GM23248 (cell line): ENCODE measurements around the gene HSD11B1L. TPM values are rescaled to one million over a fixed set of nuclear protein-coding genes. Genes with fewer than 3 reads are reported as not detected.

Experiments used
- DNase-seq: peaks from one replicate; pipeline ENCODE4 v3.0.0-alpha.2; 2015
- H2AFZ ChIP-seq: fragments of 200-600 bp; sonication (generic); 2 replicates; pipeline ENCODE4 v1.6.1; 2016; ENCODE audit warnings: antibody characterized with exemption
- H3F3A ChIP-seq: fragments of 200-600 bp; sonication (generic); 2 replicates; pipeline ENCODE4 v1.6.1; 2016; ENCODE audit warnings: mild to moderate bottlenecking, antibody characterized with exemption, mixed run types; ENCODE audit not compliant: insufficient read depth
- H3K27ac ChIP-seq: fragments of 200-600 bp; sonication (generic); 2 replicates; pipeline ENCODE4 v1.5.1; 2016; ENCODE audit warnings: mild to moderate bottlenecking
- H3K27me3 ChIP-seq: fragments of 200-600 bp; sonication (generic); replicated peaks from 2 replicates; pipeline ENCODE4 v1.6.1; 2016; ENCODE audit warnings: mild to moderate bottlenecking; ENCODE audit not compliant: insufficient read depth
- H3K36me3 ChIP-seq: fragments of 200-600 bp; sonication (generic); 2 replicates; pipeline ENCODE4 v1.6.1; 2016; ENCODE audit warnings: low read depth, mild to moderate bottlenecking
- H3K4me1 ChIP-seq: fragments of 200-600 bp; sonication (generic); 2 replicates; pipeline ENCODE4 v1.6.1; 2016; ENCODE audit warnings: mild to moderate bottlenecking; ENCODE audit not compliant: insufficient read depth
- H3K4me2 ChIP-seq: fragments of 200-600 bp; sonication (generic); one replicate; pipeline ENCODE4 v1.6.1; 2016; ENCODE audit warnings: mild to moderate bottlenecking; ENCODE audit not compliant: unreplicated experiment
- H3K4me3 ChIP-seq: fragments of 200-600 bp; sonication (generic); 2 replicates; pipeline ENCODE4 v1.5.1; 2016; ENCODE audit warnings: mild to moderate bottlenecking
- H3K79me2 ChIP-seq: fragments of 200-600 bp; sonication (generic); 2 replicates; pipeline ENCODE4 v1.6.1; 2016; ENCODE audit warnings: mild to moderate bottlenecking; ENCODE audit not compliant: insufficient read depth
- H3K9ac ChIP-seq: fragments of 200-600 bp; sonication (generic); 2 replicates; pipeline ENCODE4 v1.6.1; 2016; ENCODE audit warnings: mild to moderate bottlenecking
- H3K9me2 ChIP-seq: fragments of 200-600 bp; sonication (generic); 2 replicates; pipeline ENCODE4 v1.6.1; 2016; ENCODE audit warnings: mixed run types, mild to moderate bottlenecking, moderate library complexity; ENCODE audit not compliant: insufficient read depth
- H3K9me3 ChIP-seq: fragments of 200-600 bp; sonication (generic); one replicate; pipeline ENCODE4 v1.6.1; 2017; ENCODE audit warnings: low read depth
- H4K20me1 ChIP-seq: fragments of 200-600 bp; sonication (generic); 2 replicates; pipeline ENCODE4 v1.6.0; 2016; ENCODE audit not compliant: insufficient read depth
- EZH2 ChIP-seq: fragments of 200-600 bp; sonication (generic); IDR thresholded peaks from 2 replicates; pipeline ENCODE4 v1.6.1; 2018; ENCODE audit warnings: antibody characterized with exemption, mild to moderate bottlenecking; ENCODE audit not compliant: insufficient read depth, poor library complexity, severe bottlenecking
- EZH2phosphoT487 ChIP-seq: fragments of 200-600 bp; sonication (generic); IDR thresholded peaks from 2 replicates; pipeline ENCODE4 v1.6.1; 2018; ENCODE audit warnings: antibody characterized with exemption, moderate library complexity, mild to moderate bottlenecking, low read depth; ENCODE audit not compliant: insufficient read depth
- WGBS, 2 experiments: methylation state at CpG; one replicate each; pipeline ENCODE4 v1.1.6; 2015 to 2017; ENCODE audit warnings: low lambda C conversion rate in 2 of 2, low coverage in 1 of 2; ENCODE audit errors: missing lambda C conversion rate in 2 of 2; 5-methylcytosine and 5-hydroxymethylcytosine counted together
- in situ Hi-C: fragments of 300-500 bp; cut with MboI; formaldehyde crosslinking; loops from 2 replicates; pipeline ENCODE4 v1.15.0; 2020
- polyA plus RNA-seq: library from polyadenylated mRNA; unstranded; fragments of >200 nt; fragmentation: Nextera tagmentation; extraction: Ambion mirVana; gene quantifications from 2 replicates; pipeline ENCODE4 v1.2.1, GENCODE V29; 2016
- total RNA-seq: library from RNA; depleted of rRNA; stranded (reverse); fragments of >200 nt; shearing (Covaris generic); gene quantifications from 2 replicates; pipeline ENCODE4 v1.2.3, GENCODE V29; 2014

The HSD11B1L gene
- total and polyA plus RNA-seq, 2 experiments from 2014 or later, result 10.9 to 30.7 TPM

GRCh38 chr19:5661483-5661882, 19.3 kb upstream of the HSD11B1L start:
- H3K27ac ChIP-seq, result no peak overlapping the region
- WGBS, 2 experiments, result 98% methylated on average over 40 to 42 of the region's 42 CpGs
- no peak overlapping the region for H3K9ac ChIP-seq
- H3K4me1 ChIP-seq, result peaks cover 7% of the 10 kb centered on the region; the same call in 1 of the 2 replicates
- no peak for DNase-seq
- peaks cover 27% of the 10 kb centered on the region for H3K79me2 ChIP-seq
- in situ Hi-C loops, result no loop called here
- peaks cover 29% of the 10 kb centered on the region for H3F3A ChIP-seq
- no peak overlapping the region for H3K4me2 ChIP-seq
- H3K9me2 ChIP-seq, result no peaks in the 10 kb centered on the region
- no peaks in the 10 kb centered on the region for H4K20me1 ChIP-seq
- no peaks in the 10 kb centered on the region for H3K27me3 ChIP-seq
- H3K4me3 ChIP-seq, result no peak overlapping the region
- TF ChIP-seq EZH2phosphoT487, result no peak
- H2AFZ ChIP-seq, result no peak overlapping the region
- no peaks in the 10 kb centered on the region for H3K9me3 ChIP-seq
- peaks cover 53% of the 10 kb centered on the region for H3K36me3 ChIP-seq

DNA sequence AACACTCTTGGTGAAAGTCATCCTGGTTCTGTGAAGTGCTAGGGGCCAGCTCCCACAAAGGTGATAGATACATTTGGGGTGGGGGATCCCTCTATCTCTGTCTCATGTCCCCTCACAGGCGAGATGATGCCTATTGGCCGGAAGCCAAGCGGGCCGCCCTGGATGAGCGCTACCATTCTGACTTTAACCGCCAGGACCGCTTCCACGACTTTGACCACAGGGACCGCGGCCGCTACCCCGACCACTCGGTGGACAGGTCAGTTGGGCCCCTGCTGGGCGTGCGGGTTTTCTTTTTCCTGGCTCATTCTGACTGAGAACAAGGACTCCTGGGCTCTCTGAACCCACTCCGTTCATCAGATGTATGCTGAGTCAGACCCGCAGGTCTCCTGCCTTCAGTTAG, 16.9 kb upstream of the HSD11B1L start:
- Histone ChIP-seq H3K27ac (no peak overlapping the region), H3K79me2 (peaks cover 12% of the 10 kb centered on the region), H2AFZ (no peak overlapping the region), H3F3A (peaks cover 29% of the 10 kb centered on the region), H4K20me1 (no peaks in the 10 kb centered on the region), H3K9me2 (no peaks in the 10 kb centered on the region), H3K4me1 (peaks cover 7% of the 10 kb centered on the region; the same call in 1 of the 2 replicates), H3K4me3 (no peak overlapping the region), H3K4me2 (no peak overlapping the region), H3K36me3 (peaks cover 52% of the 10 kb centered on the region), H3K27me3 (no peaks in the 10 kb centered on the region), H3K9ac (no peak overlapping the region), H3K9me3 (no peaks in the 10 kb centered on the region)
- no peak for DNase-seq
- in situ Hi-C loops, result no loop called here
- 95 to 98% methylated on average over 17 of the region's 17 CpGs for WGBS, 2 experiments
- TF ChIP-seq EZH2phosphoT487 (no peak), EZH2 (no peak)

DNA sequence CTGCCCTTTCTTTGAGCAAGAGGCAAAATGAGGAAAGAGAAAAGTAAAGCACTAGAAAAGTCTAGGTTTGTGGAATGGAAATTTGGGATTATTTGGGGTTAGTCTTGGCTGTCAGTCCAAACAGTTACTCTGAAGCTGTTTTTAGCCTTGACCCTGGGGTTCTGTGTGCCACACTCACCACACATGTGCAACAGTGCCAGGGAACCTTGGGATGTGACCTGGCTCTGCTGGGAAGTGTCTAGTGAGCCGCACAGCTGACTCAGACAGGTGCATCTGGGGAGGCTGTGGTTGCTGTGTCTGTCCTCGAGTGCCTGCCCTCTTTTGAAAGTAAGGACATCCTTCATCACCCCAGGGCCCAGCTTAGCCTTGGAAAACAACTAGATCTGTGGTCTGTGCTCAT, 16.3 kb upstream of the HSD11B1L start:
- H3K9me3 ChIP-seq, result no peaks in the 10 kb centered on the region
- no peak overlapping the region for H3K4me3 ChIP-seq
- no peak overlapping the region for H3K4me2 ChIP-seq
- peaks cover 7% of the 10 kb centered on the region; the same call in 1 of the 2 replicates for H3K4me1 ChIP-seq
- H3K27me3 ChIP-seq, result no peaks in the 10 kb centered on the region
- no peak overlapping the region for H3K27ac ChIP-seq
- WGBS, 2 experiments, result 96 to 100% methylated on average over 2 of the region's 2 CpGs
- no peaks in the 10 kb centered on the region for H3K9me2 ChIP-seq
- in situ Hi-C loops, result no loop called here
- peaks cover 29% of the 10 kb centered on the region for H3F3A ChIP-seq
- TF ChIP-seq EZH2 (no peak), EZH2phosphoT487 (no peak)
- peaks cover 12% of the 10 kb centered on the region for H3K79me2 ChIP-seq
- H4K20me1 ChIP-seq, result no peaks in the 10 kb centered on the region
- peaks cover 54% of the 10 kb centered on the region for H3K36me3 ChIP-seq
- no peak overlapping the region for H3K9ac ChIP-seq
- DNase-seq, result no peak
- no peak overlapping the region for H2AFZ ChIP-seq

GRCh38 chr19:5665781-5666513, 14.9 kb upstream of the HSD11B1L start:
- H3K9me2 ChIP-seq, result no peaks in the 10 kb centered on the region
- H3K27ac ChIP-seq, result peak overlapping the region; percentile 38
- H3K9me3 ChIP-seq, result no peaks in the 10 kb centered on the region
- peaks cover 12% of the 10 kb centered on the region for H3K79me2 ChIP-seq
- H3K9ac ChIP-seq, result peak overlapping the region; percentile 26
- H4K20me1 ChIP-seq, result no peaks in the 10 kb centered on the region
- in situ Hi-C loops, result no loop called here
- no peak overlapping the region for H3K4me2 ChIP-seq
- H3K4me1 ChIP-seq, result peaks cover 7% of the 10 kb centered on the region; the same call in 1 of the 2 replicates
- DNase-seq, result peak; percentile 84
- H3K27me3 ChIP-seq, result no peaks in the 10 kb centered on the region
- H3F3A ChIP-seq, result peaks cover 29% of the 10 kb centered on the region
- no peak overlapping the region for H3K4me3 ChIP-seq
- TF ChIP-seq EZH2, result no peak
- H2AFZ ChIP-seq, result no peak overlapping the region
- peaks cover 50% of the 10 kb centered on the region for H3K36me3 ChIP-seq
- 63 to 64% methylated on average over 10 of the region's 10 CpGs for WGBS, 2 experiments
